Osteoblast (primary cell): ENCODE data around the gene TUBB. TPM values are rescaled to one million over a fixed set of nuclear protein-coding genes. Genes with fewer than 3 reads are reported as not detected.
A peak's percentile ranks its signal among the peaks of the same experiment; 100 is the strongest.

Experiments used
- DNase-seq: peaks from one replicate; pipeline ENCODE4 v3.0.0; 2011; ENCODE audit warnings: low spot score, mixed read lengths; ENCODE audit not compliant: insufficient read length; ENCODE audit errors: missing footprints
- H2AFZ ChIP-seq: 2 replicates; pipeline ENCODE4 v1.6.0; 2011; ENCODE audit warnings: mild to moderate bottlenecking, low read length
- H3K27ac ChIP-seq: 2 replicates; pipeline ENCODE4 v1.5.1; 2011; ENCODE audit warnings: mild to moderate bottlenecking, low read depth, low read length, moderate library complexity
- H3K27me3 ChIP-seq: 2 replicates; pipeline ENCODE4 v1.6.0; 2012; ENCODE audit warnings: mild to moderate bottlenecking, control low read depth, inconsistent platforms, low read length, moderate library complexity; ENCODE audit not compliant: insufficient read depth
- H3K36me3 ChIP-seq: 2 replicates; pipeline ENCODE4 v1.5.1; 2011; ENCODE audit warnings: mild to moderate bottlenecking, low read length, control low read depth, moderate library complexity; ENCODE audit not compliant: insufficient read depth
- H3K4me1 ChIP-seq: 2 replicates; pipeline ENCODE4 v1.5.1; 2011; ENCODE audit warnings: mild to moderate bottlenecking, low read length, control low read depth, moderate library complexity; ENCODE audit not compliant: insufficient read depth
- H3K4me2 ChIP-seq: 2 replicates; pipeline ENCODE4 v1.6.0; 2011; ENCODE audit warnings: mild to moderate bottlenecking, low read length; ENCODE audit not compliant: insufficient read depth
- H3K4me3 ChIP-seq: fragments of 200-600 bp; sonication (generic); 3 replicates; pipeline ENCODE4 v1.5.1; 2012; ENCODE audit warnings: mild to moderate bottlenecking, low read length, inconsistent platforms; ENCODE audit not compliant: insufficient read depth
- H3K79me2 ChIP-seq: 2 replicates; pipeline ENCODE4 v1.6.0; 2012; ENCODE audit warnings: mild to moderate bottlenecking, low read length, control low read depth, inconsistent platforms; ENCODE audit not compliant: insufficient read depth
- H3K9me3 ChIP-seq: 2 replicates; pipeline ENCODE4 v1.5.1; 2011; ENCODE audit warnings: low read depth, low read length, control low read depth
- H4K20me1 ChIP-seq: 2 replicates; pipeline ENCODE4 v1.6.0; 2012; ENCODE audit warnings: mild to moderate bottlenecking, low read length, control low read depth; ENCODE audit not compliant: insufficient read depth
- CTCF ChIP-seq: IDR thresholded peaks from 2 replicates; pipeline ENCODE4 v1.5.1; 2011; ENCODE audit warnings: mild to moderate bottlenecking, low read depth, low read length, moderate library complexity; ENCODE audit errors: extremely low read depth
- total RNA-seq: library from RNA; depleted of rRNA; stranded (reverse); fragments of >200 nt; gene quantifications from 2 replicates; pipeline ENCODE4 v1.2.3, GENCODE V29; 2012

TUBB gene
- total RNA-seq, 1 donor, result 509 TPM

- H3K27ac ChIP-seq, result peak overlapping the region; percentile 89
- H2AFZ ChIP-seq, result peak overlapping the region; percentile 76
- peak; percentile 70 for DNase-seq
These were observed 28.0 kb downstream of the TUBB start for GRCh38 chr6:30747902-30748769.

GRCh38 chr6:30748851-30749540, 28.8 kb downstream of the TUBB start:
- no peaks in the 10 kb centered on the region for H3K9me3 ChIP-seq
- DNase-seq, result no peak
- no peaks in the 10 kb centered on the region for H3K27me3 ChIP-seq
- H3K36me3 ChIP-seq, result no peaks in the 10 kb centered on the region
- peak overlapping the region; percentile 89 for H3K27ac ChIP-seq
- H3K4me1 ChIP-seq, result peaks cover 49% of the 10 kb centered on the region
- H2AFZ ChIP-seq, result peak overlapping the region; percentile 76
- peaks cover 2% of the 10 kb centered on the region for H3K79me2 ChIP-seq
- H4K20me1 ChIP-seq, result peaks cover under 1% of the 10 kb centered on the region
- no peak overlapping the region for H3K4me3 ChIP-seq
- TF ChIP-seq CTCF, result no peak
- H3K4me2 ChIP-seq, result peak overlapping the region; percentile 3

More at GRCh38 chr6:30747902-30748769, 28.0 kb downstream of the TUBB start:
- Histone ChIP-seq H3K36me3 (peaks cover 5% of the 10 kb centered on the region), H3K4me3 (no peak overlapping the region), H3K79me2 (peaks cover 10% of the 10 kb centered on the region), H4K20me1 (peaks cover 9% of the 10 kb centered on the region), H3K4me1 (peaks cover 44% of the 10 kb centered on the region), H3K27me3 (no peaks in the 10 kb centered on the region), H3K9me3 (no peaks in the 10 kb centered on the region), H3K4me2 (peak overlapping the region; percentile 3)
- TF ChIP-seq CTCF, result no peak

- Histone ChIP-seq H3K27me3 (no peaks in the 10 kb centered on the region), H3K79me2 (no peaks in the 10 kb centered on the region), H3K9me3 (no peaks in the 10 kb centered on the region), H2AFZ (no peak overlapping the region), H3K4me2 (no peak overlapping the region), H3K27ac (peak overlapping the region; percentile 89), H4K20me1 (no peaks in the 10 kb centered on the region), H3K4me1 (peaks cover 57% of the 10 kb centered on the region), H3K4me3 (no peak overlapping the region), H3K36me3 (no peaks in the 10 kb centered on the region)
- no peak for DNase-seq
- no peak for TF ChIP-seq CTCF
These were observed 29.6 kb downstream of the TUBB start for GRCh38 chr6:30749554-30750378.

GRCh38 chr6:30750379-30750668, 30.2 kb downstream of the TUBB start:
- H3K4me3 ChIP-seq, result no peak overlapping the region
- H4K20me1 ChIP-seq, result no peaks in the 10 kb centered on the region
- H3K36me3 ChIP-seq, result no peaks in the 10 kb centered on the region
- peak overlapping the region; percentile 89 for H3K27ac ChIP-seq
- TF ChIP-seq CTCF, result no peak
- peaks cover 61% of the 10 kb centered on the region for H3K4me1 ChIP-seq
- no peaks in the 10 kb centered on the region for H3K27me3 ChIP-seq
- peak; percentile 69 for DNase-seq
- H2AFZ ChIP-seq, result no peak overlapping the region
- no peaks in the 10 kb centered on the region for H3K79me2 ChIP-seq
- no peaks in the 10 kb centered on the region for H3K9me3 ChIP-seq
- H3K4me2 ChIP-seq, result no peak overlapping the region
